ENCODE measurements around the gene NSMCE1.

NSMCE1 gene

GRCh38 chr16:27231692-27232060 is 36.9 kb downstream of the NSMCE1 start:
- peaks cover 25% of the 10 kb centered on the region for H3F3A ChIP-seq (ENCODE audit: insufficient read depth, low read length)
- H3K9ac ChIP-seq (ENCODE audit: low read length): peak overlapping the region; percentile 49
- H3K9me3 ChIP-seq (replicated peaks; ENCODE audit: insufficient read depth, low read length): no peaks in the 10 kb centered on the region
- H3K4me1 ChIP-seq (ENCODE audit: low read length): peaks cover 35% of the 10 kb centered on the region
- no peak for DNase-seq
- H3K27ac ChIP-seq (ENCODE audit: low read length): peak overlapping the region; percentile 89
- peak overlapping the region; percentile 57 for H3K4me2 ChIP-seq (ENCODE audit: low read depth, low read length)
- H3K4me3 ChIP-seq (ENCODE audit: low read length): peak overlapping the region; percentile 19; the same call in 1 of the 2 replicates
- no peaks in the 10 kb centered on the region for H3K9me2 ChIP-seq (replicated peaks; ENCODE audit: insufficient read depth, low read length)
- TF ChIP-seq CTCF (IDR thresholded peaks at IDR 0.05; ENCODE audit: low read length) (no peak), EZH2 (optimal IDR thresholded peaks at IDR 0.05; ENCODE audit: low read depth, low read length) (no peak), EZH2phosphoT487 (IDR thresholded peaks at IDR 0.05; ENCODE audit: low read length) (no peak)
- H3K27me3 ChIP-seq (replicated peaks; ENCODE audit: insufficient read depth, low read length): no peaks in the 10 kb centered on the region
- no peaks in the 10 kb centered on the region for H3K36me3 ChIP-seq (replicated peaks; ENCODE audit: insufficient read depth, low read length)
- peak overlapping the region; percentile 57 for H2AFZ ChIP-seq (ENCODE audit: low read length)
- no peaks in the 10 kb centered on the region for H3K79me2 ChIP-seq (ENCODE audit: low read length)
- H4K20me1 ChIP-seq (ENCODE audit: insufficient read depth, low read length): no peaks in the 10 kb centered on the region

DNA sequence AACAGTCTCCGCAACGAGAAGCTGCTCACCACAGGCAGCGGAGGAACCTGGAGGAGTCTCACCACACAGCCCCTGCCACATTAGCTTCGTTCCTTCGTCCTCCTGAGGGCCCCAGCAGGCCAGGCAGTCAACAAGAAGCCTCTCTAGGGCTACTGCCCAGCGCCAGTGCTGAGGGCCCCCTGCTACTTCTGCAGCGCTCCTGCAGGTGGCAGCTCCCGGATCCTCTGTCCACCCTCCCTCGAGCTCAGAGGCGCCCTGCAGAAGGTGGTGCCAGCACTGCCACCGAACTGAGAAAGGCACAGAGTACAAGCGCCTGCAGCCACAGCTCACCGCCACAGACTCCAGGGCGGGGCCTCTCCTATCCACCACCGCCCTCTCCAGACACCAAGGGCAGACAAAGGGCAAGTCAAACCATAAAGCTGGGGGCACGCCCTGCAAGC is 38.0 kb downstream of the NSMCE1 start:
- no peaks in the 10 kb centered on the region for H3K27me3 ChIP-seq (replicated peaks; ENCODE audit: insufficient read depth, low read length)
- H3K9ac ChIP-seq (ENCODE audit: low read length): no peak overlapping the region
- no peaks in the 10 kb centered on the region for H3K9me2 ChIP-seq (replicated peaks; ENCODE audit: insufficient read depth, low read length)
- no peaks in the 10 kb centered on the region for H3K36me3 ChIP-seq (replicated peaks; ENCODE audit: insufficient read depth, low read length)
- H3K79me2 ChIP-seq (ENCODE audit: low read length): no peaks in the 10 kb centered on the region
- H2AFZ ChIP-seq (ENCODE audit: low read length): no peak overlapping the region
- H3K4me2 ChIP-seq (ENCODE audit: low read depth, low read length): no peak overlapping the region
- H3K9me3 ChIP-seq (replicated peaks; ENCODE audit: insufficient read depth, low read length): no peaks in the 10 kb centered on the region
- H3K4me3 ChIP-seq (ENCODE audit: low read length): no peak overlapping the region
- H3F3A ChIP-seq (ENCODE audit: insufficient read depth, low read length): peaks cover 36% of the 10 kb centered on the region
- no peak for TF ChIP-seq EZH2 (optimal IDR thresholded peaks at IDR 0.05; ENCODE audit: low read depth, low read length)
- TF ChIP-seq CTCF (IDR thresholded peaks at IDR 0.05; ENCODE audit: low read length): peak; percentile 36
- no peak for TF ChIP-seq EZH2phosphoT487 (IDR thresholded peaks at IDR 0.05; ENCODE audit: low read length)
- H4K20me1 ChIP-seq (ENCODE audit: insufficient read depth, low read length): no peaks in the 10 kb centered on the region
- peak; percentile 78 for DNase-seq
- H3K27ac ChIP-seq (ENCODE audit: low read length): peak overlapping the region; percentile 89; the same call in 1 of the 2 replicates
- H3K4me1 ChIP-seq (ENCODE audit: low read length): peaks cover 44% of the 10 kb centered on the region

- Histone ChIP-seq H3K36me3 (replicated peaks; ENCODE audit: insufficient read depth, low read length) (no peaks in the 10 kb centered on the region), H4K20me1 (ENCODE audit: insufficient read depth, low read length) (no peaks in the 10 kb centered on the region), H3K4me2 (ENCODE audit: low read depth, low read length) (no peak overlapping the region), H3K4me3 (ENCODE audit: low read length) (no peak overlapping the region), H3K9ac (ENCODE audit: low read length) (no peak overlapping the region), H3K9me2 (replicated peaks; ENCODE audit: insufficient read depth, low read length) (no peaks in the 10 kb centered on the region), H3K79me2 (ENCODE audit: low read length) (no peaks in the 10 kb centered on the region), H3K9me3 (replicated peaks; ENCODE audit: insufficient read depth, low read length) (no peaks in the 10 kb centered on the region), H3K4me1 (ENCODE audit: low read length) (peaks cover 50% of the 10 kb centered on the region), H3K27ac (ENCODE audit: low read length) (no peak overlapping the region), H3F3A (ENCODE audit: insufficient read depth, low read length) (peaks cover 42% of the 10 kb centered on the region), H2AFZ (ENCODE audit: low read length) (no peak overlapping the region), H3K27me3 (replicated peaks; ENCODE audit: insufficient read depth, low read length) (no peaks in the 10 kb centered on the region)
- TF ChIP-seq CTCF (IDR thresholded peaks at IDR 0.05; ENCODE audit: low read length): no peak
- no peak for TF ChIP-seq EZH2 (optimal IDR thresholded peaks at IDR 0.05; ENCODE audit: low read depth, low read length)
- no peak for TF ChIP-seq EZH2phosphoT487 (IDR thresholded peaks at IDR 0.05; ENCODE audit: low read length)
- DNase-seq: no peak
These were observed 38.6 kb downstream of the NSMCE1 start for GRCh38 chr16:27229891-27230470.
